GM18498 (cell line): Measurements from ENCODE around the gene RNF181.
A peak's percentile ranks its signal among the peaks of the same experiment; 100 is the strongest.
"Not testable (repeated sequence)": the region's sequence is repeated elsewhere in the genome, so short reads cannot be mapped to it uniquely, and the experiment has no call there.

Experiments
- ATAC-seq: cut with Tn5 transposase; IDR thresholded peaks from one replicate; pipeline ENCODE4 v1.9.1; 2021; ENCODE audit warnings: mild to moderate bottlenecking, moderate library complexity; ENCODE audit not compliant: unreplicated experiment

RNF181 gene, protein sequence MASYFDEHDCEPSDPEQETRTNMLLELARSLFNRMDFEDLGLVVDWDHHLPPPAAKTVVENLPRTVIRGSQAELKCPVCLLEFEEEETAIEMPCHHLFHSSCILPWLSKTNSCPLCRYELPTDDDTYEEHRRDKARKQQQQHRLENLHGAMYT

DNA sequence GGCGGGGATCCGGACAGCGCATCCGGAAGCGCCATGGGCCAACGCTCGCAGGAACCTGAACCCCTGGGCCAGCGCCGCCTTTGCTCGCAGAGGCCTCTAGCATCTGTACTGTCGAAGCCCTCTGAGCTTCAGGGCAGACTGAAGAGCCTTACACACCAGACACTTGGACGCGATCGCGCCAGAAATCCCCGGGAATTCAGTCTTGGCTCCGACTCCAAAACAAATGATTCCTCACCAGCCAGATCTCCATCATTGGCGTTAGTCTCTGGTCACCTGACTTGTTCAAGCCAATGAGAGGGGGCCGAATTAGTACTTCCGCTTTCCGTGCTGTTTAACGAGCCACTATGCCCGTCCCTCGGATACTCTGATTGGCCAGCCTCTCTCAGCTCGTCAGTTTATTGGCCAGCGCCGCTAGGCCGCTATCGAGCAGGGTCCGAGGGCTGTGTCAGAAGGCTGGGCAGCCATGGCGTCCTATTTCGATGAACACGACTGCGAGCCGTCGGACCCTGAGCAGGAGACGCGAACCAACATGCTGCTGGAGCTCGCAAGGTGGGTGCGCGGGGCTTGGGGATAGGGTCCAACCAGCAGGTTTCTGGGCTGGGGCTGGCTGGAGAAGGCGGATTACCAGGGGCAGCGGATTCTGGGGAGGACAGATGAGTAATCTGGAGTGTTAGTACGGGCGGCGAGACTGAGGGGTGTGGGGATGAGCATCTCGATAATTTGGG lies at the start of gene RNF181:
Gene RNF181 (plus strand): TSS at position 445 of the 725 bp plus-strand sequence. CDS start 19 bp downstream, at position 464.
- ATAC-seq: peak; percentile 99

DNA sequence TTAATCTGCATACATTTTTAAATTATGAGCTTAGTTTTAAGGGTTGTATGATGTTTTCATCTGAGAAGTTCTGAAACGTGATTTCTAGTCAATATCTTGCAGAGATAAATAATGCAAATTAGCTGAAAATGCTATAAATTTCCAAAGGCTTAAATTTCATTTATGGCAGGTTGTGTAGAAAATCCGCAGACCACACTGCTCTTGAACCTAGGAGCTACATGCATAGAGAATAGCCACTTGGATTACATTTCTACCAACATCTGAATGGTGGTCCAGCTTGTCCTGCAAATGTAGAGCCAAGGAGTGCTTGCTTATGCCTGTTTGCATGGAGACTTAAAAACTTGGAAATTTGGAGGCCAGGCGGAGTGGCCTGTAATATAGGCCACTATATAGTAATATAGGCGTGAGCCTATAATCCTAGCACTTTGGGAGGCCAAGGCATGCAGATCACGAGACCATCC lies 49.7 kb upstream of the RNF181 start:
- no peak for ATAC-seq

DNA sequence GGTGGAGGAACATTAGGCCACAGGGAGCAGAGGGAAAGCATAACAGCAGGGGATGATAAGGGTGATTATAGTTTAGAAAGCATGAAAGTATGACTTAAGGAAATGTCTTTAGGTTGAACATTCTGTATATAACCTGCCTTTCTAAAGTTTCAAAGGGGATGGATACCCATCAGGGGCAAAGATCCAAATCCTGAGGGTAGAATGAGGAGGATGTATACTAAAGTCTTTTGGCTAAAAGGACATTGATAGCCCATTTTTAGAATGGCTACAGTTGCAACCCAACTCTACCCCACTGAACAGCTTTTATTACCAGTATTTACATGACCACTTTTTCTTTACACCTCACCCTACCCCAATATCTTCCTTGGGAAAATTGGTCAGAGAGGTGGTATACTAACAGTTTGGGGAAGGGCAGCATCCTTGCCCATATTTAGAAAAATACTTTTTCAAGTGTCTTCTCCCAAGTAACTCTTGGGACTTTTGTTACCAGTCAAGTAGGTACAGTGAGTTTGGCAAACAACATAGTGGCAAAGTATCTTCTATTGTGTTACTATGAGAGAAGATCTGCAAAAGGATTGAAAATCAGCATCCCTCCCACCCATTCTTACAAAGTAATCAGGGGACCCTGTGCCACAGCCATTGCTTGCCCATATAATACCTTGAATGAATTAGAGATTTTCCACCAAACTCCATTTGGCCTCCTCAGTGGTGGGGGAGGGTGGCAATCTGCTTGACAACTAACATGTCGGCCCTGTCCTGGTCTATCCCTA lies 48.3 kb upstream of the RNF181 start:
- ATAC-seq: no peak

DNA sequence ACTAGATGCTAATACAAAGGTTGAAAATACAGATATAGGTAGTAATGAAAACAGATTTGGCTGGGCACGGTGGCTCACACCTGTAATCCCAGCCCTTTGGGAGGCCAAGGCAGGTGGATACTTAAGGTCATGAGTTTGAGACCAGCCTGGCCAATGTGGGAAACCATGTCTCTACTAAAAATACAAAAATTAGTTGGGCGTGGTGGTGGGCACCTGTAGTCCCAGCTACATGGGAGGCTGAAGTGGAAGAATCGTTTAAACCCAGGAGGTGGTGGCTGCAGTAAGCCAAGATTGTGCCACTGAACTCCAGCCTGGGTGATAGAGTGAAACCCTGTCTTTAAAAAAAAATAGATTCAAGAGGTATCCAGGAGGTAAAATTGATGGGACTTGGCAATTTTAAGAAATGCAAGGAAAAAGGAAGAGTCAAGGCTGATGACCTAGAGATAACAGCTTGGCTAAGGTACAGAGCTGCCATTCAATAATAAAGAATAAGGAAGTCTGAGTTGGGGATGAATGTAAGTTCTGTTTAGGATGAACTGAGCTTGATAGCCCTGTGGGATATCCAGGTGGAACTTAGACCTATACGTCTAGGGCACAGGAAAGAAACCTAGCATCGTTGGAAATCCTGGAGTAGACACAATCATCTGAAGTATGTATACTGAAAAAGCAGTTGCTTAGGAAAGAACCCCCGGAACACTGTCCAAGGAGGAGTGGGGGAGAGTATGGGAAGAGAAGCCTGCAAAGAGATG lies 47.5 kb upstream of the RNF181 start:
- no peak for ATAC-seq

DNA sequence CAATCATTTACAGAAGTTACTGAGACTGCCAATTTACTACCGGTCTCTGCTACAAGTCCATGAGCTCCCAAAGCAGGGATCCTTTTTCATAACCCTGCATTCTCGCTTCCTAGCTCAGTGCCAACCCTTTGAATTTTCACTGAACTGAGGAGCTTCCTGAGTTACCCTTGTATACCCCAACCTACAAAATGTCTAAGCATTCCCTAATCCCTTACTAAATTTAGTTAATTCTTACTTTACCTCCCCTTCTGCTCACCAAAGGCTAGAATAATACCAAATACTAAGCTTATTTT lies 47.0 kb upstream of the RNF181 start:
- ATAC-seq: no peak

- ATAC-seq: no peak
These were observed 46.5 kb upstream of the RNF181 start for GRCh38 chr2:85549095-85549494.

GRCh38 chr2:85549826-85550225 lies 45.7 kb upstream of the RNF181 start:
- ATAC-seq: no peak

DNA sequence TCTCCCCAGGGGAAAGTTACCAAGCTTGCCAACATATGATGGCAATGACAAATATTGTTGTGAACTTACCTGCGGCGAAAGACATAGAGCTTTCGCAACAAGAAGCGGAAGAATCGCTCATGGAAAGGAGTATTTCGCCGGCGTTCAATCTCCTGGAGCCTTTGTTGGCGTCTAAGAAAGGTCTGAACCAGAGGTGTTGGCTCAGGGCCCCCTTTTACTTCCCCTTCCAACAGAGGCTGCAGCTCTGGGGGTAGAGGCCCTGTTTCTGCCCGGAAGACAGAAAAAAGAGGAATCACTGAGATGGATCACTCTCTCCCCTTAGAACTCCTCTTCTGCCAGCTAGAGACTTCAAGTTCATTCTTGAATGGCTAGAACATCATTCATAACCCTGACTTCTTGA lies 45.1 kb upstream of the RNF181 start:
- ATAC-seq: no peak

DNA sequence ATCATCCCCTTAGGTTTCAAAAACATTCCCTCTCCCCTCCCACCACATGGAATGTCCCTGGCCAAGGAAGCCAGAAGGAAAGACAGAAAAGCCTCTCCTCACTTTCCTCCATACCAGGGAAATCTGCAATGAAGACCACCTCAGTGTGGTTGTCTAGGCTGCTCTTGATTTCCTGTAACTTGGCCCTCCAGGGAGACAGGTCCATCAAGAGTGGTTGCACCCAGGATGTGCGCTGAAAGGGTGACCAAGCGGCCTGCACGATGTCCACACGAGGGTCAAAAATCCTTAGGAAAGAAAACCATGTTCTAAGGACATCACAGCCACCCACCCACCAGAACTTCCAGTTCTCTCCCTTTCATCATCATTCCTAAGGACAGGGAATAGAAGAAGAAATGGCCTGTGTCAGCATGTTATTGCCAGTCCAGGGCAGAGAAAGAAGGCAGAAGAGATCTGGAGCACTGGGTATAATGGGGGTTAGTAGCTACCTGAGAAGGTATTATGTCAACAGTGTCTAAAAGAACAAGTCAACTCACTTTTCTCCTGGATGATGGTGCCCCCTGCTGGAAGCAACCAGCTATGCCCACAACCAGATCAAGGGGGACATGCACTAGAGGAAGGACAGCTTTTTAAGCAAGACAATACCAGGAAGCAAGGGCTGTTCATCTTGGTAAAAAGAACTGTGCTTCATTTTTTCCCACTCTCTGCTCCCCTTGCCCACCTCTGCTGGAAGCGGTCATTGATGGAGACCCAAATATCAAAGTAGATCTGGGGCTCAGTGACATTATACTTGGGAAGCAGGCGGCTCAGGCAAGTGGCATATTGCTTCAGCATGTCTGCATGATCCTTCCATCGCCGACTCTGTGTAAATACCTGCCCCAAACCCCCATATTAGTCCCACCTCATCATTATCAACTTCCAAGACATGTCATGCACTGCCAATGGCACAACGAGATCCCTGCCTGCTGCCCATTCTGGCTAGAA lies 43.6 kb upstream of the RNF181 start:
- peak; percentile 75 for ATAC-seq

DNA sequence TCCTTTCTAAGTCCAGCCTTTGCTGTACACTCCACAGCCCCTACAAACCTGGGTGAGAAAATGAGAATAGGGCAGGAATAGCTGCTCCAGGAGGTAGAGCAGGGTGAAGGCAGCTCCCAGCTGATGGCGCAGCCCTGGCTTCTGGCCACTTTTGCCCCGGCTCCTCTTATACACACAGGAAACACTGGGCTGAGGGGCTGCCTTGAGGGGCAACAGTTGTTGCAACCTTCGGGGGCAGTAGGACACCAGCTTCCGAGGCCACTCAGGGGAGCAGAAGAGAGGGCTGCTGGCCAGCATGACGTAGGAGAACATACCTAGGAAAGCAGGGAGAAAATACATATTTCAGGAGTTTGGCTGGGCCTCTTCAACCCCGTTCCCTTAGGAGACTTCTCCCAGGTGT lies 42.4 kb upstream of the RNF181 start:
- ATAC-seq: no peak

DNA sequence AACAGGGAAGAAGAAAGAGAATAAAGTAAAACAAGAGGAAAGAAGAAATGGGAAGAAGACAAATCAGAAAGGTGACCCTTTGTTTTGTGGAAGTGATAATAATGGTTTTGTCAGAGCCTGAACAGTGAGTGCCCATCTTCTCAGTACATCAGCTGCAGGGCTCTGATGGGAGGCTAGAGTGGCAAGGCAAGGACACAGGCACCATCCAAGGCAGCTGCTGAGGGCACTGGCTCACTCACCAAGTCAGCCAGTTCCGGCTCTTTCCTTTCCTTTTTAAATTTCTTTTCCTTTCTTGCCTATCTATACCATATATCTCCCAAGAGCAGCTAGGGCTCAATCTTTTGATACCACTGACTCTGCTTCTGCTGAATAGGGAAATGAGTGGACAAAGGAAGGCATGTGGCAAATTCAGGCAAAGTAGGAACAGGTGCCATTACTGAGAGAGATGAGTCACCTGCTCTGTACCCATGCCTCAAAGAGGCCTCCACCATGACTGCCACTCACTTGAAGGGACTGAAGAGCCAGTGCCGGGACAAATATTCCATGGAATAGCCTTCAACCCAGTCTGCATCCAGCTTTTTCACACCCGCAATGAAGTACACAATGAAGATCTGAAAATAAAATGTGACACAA lies 40.4 kb upstream of the RNF181 start:
- ATAC-seq: no peak

DNA sequence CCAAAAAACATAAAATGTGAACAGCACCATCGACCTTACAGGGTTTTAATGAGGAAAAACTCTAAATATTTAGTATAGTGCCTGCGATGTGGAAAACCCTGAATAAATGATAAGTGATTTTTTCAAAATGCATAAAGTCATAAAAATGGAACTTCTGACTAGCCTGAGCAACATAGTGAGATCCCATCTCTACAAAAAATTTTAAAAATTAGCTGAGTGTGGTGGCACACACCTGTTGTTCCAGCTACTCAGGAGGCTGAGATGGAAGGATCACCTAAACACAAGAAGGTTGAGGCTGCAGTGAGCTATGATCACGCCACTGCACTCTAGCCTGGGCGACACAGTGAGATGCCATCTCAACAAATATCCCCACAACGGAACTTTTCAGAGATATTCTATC lies 38.4 kb upstream of the RNF181 start:
- ATAC-seq: no peak

DNA sequence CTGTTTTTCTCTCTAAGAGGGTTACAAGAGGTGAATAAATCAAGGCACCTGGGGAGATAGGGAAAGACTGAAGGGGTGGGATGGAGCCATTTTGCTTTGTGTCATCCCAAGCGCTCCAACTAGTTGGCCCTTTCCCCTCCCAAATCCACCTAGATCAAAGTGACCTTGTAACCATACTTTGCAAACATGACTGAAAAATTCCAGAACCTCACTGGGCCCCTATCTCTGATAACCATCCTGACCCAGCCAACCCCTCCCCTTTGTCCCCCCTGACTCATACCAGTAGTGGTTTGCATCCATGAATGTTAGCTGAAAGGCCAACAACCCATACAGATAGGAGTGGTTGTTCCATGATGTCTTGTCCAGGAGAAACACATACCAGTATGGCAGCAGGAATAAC lies 37.4 kb upstream of the RNF181 start:
- ATAC-seq: no peak

DNA sequence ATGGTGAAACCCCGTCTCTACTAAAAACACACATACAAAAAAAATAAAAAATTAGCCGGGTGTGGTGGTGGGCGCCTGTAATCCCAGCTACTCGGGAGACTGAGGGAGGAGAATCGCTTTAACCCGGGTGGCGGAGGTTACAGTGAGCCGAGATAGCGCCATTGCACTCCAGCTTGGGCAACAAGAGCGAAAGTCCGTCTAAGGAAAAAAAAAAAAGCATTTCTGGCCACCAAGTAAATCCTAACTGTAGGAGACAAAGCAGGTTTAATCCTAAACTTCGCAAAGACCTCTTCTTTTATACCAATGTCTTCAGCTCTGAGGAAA lies 35.2 kb upstream of the RNF181 start:
- not testable (repeated sequence) for ATAC-seq

DNA sequence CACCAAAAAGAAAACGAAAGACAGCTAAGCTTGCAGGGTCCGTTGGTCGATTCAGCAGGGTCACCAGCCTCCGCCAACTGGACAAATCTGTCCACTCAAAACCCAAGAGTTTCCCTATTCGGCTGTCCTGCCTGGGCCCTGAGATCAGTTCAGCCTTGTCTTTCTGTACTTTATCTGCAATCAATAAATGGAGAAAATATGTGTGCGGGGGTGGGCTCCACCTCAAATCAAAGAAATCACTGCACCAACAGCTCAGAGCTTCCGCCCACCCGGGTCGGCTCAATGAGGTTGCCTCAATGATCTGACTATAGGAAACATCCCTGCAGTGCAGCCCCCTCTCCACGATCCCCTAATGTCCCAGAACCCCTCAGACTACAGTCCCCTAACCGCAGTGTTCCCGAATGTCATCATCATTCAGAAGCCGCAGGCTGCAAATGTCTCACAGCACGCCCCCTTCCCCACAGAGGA lies 34.7 kb upstream of the RNF181 start:
- peak; percentile 12 for ATAC-seq

GRCh38 chr2:85561280-85562212 lies 34.0 kb upstream of the RNF181 start, which contains the start of gene GGCX:
Gene GGCX (minus strand): TSS chr2:85561493. CDS start chr2:85561428, 65 bp downstream.
- peak; percentile 92 for ATAC-seq

GRCh38 chr2:85564144-85564563 lies 31.4 kb upstream of the RNF181 start:
- no peak for ATAC-seq

DNA sequence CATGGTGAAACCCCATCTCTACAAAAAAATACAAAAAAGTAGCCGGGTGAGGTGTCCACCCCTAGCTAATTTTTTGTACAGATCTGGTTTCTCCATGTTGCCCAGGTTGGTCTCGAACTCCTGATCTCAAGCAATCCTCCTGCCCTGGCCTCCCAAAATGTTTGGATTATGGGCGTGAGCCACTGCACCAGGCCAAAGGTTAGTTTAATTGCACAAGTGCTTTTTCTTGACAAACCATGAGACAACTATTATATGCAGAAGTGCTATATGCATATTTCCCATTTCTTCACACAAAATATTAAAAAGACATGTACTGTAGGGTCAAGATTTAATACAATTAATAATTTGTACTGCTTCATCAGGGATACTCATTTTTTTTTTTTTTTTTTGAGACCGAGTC lies 29.3 kb upstream of the RNF181 start:
- ATAC-seq: no peak

DNA sequence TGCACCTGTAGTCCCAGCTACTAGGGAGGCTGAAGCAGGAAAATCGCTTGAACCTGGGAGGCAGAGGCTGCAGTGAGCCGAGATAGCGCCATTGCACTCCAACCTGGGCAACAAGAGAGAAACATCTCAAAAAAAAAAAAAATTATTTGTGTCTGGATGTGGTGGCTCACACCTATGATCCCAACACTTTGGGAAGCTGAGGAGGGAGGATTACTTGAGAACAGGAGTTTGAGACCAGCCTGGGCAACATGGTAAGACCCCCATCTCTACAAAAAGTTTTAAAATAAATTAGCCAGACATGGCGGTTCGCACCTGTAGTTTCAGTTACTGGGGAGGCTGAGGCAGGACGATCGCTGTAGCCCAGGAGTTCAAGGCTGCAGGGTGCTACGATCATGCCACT lies 19.8 kb upstream of the RNF181 start:
- ATAC-seq: no peak
